Measurements from ENCODE around the gene CYP2J2.
"Not testable (repeated sequence)": the region's sequence is repeated elsewhere in the genome, so short reads cannot be mapped to it uniquely, and the experiment has no call there.

The CYP2J2 gene

GRCh38 chr1:59926381-59927123 is at the start of gene CYP2J2:
Gene CYP2J2, minus strand, starts transcription at chr1:59926773. Its CDS starts 27 bp downstream, at chr1:59926746.
- Mint-ChIP-seq H3K27ac (no peak within 1 kb of the TSS), H3K9me3 (peaks cover 14% of the 10 kb centered on the region), H3K4me1 (peaks cover 18% of the 10 kb centered on the region), H3K27me3 (peaks cover 36% of the 10 kb centered on the region), H3K4me3 (peak within 1 kb of the TSS; percentile 82), H3K36me3 (peaks cover 4% of the 10 kb centered on the region)
- CTCF ChIA-PET = interaction anchor here (1.0 to 3.2 kb wide), 2 partner anchors 20 to 23 kb away, joined by 3 to 12 read pairs; no protein-coding TSS in a partner anchor
- peak; percentile 60 for DNase-seq

- peaks cover 18% of the 10 kb centered on the region for H3K27me3 Mint-ChIP-seq
- H3K4me1 Mint-ChIP-seq = peaks cover 4% of the 10 kb centered on the region
- no peak overlapping the region for H3K27ac Mint-ChIP-seq
- H3K4me3 Mint-ChIP-seq = no peak overlapping the region
- H3K36me3 Mint-ChIP-seq = no peaks in the 10 kb centered on the region
- H3K9me3 Mint-ChIP-seq = no peaks in the 10 kb centered on the region
- CTCF ChIA-PET = interaction anchor here (1.1 to 3.9 kb wide), 3 partner anchors 8 to 792 kb away, joined by 4 to 27 read pairs (median 5); no protein-coding TSS in a partner anchor
- no peak for DNase-seq
Observed at GRCh38 chr1:59973719-59974118, 47.1 kb upstream of the CYP2J2 start.

- H3K36me3 Mint-ChIP-seq = no peaks in the 10 kb centered on the region
- DNase-seq = no peak
- peaks cover 25% of the 10 kb centered on the region for H3K27me3 Mint-ChIP-seq
- no peak overlapping the region for H3K27ac Mint-ChIP-seq
- peaks cover 4% of the 10 kb centered on the region for H3K4me1 Mint-ChIP-seq
- CTCF ChIA-PET = interaction anchor here (1.6 to 2.1 kb wide), 3 partner anchors 7 to 1071 kb away, joined by 3 to 9 read pairs (median 4); no protein-coding TSS in a partner anchor
- no peak overlapping the region for H3K4me3 Mint-ChIP-seq
- no peaks in the 10 kb centered on the region for H3K9me3 Mint-ChIP-seq
Observed at GRCh38 chr1:59972216-59972927, 45.8 kb upstream of the CYP2J2 start.

- no peaks in the 10 kb centered on the region for H3K36me3 Mint-ChIP-seq
- CTCF ChIA-PET = interaction anchor here (0.9 to 2.1 kb wide), 10 partner anchors 8 to 1072 kb away, joined by 3 to 9 read pairs (median 4); no protein-coding TSS in a partner anchor
- no peaks in the 10 kb centered on the region for H3K9me3 Mint-ChIP-seq
- H3K27me3 Mint-ChIP-seq = peaks cover 20% of the 10 kb centered on the region
- DNase-seq = peak; percentile 60
- H3K4me1 Mint-ChIP-seq = peaks cover 4% of the 10 kb centered on the region
- no peak overlapping the region for H3K27ac Mint-ChIP-seq
- no peak overlapping the region for H3K4me3 Mint-ChIP-seq
Observed at GRCh38 chr1:59971464-59971911, 44.9 kb upstream of the CYP2J2 start.

GRCh38 chr1:59969542-59970175 is 43.1 kb upstream of the CYP2J2 start:
- CTCF ChIA-PET = interaction anchor here (0.9 kb wide), 1 partner anchor 12 kb away, joined by 3 read pairs; no protein-coding TSS in a partner anchor
- peaks cover 16% of the 10 kb centered on the region for H3K27me3 Mint-ChIP-seq
- not testable (repeated sequence) for H3K4me3 Mint-ChIP-seq, H3K36me3 Mint-ChIP-seq, H3K9me3 Mint-ChIP-seq, H3K4me1 Mint-ChIP-seq, DNase-seq, H3K27ac Mint-ChIP-seq

- CTCF ChIA-PET = interaction anchor here (0.6 kb wide), 1 partner anchor 47 kb away, joined by 3 read pairs; no protein-coding TSS in a partner anchor
- not testable (repeated sequence) for H3K36me3 Mint-ChIP-seq, H3K4me3 Mint-ChIP-seq, H3K9me3 Mint-ChIP-seq, DNase-seq, H3K27ac Mint-ChIP-seq, H3K4me1 Mint-ChIP-seq
- H3K27me3 Mint-ChIP-seq = peaks cover 16% of the 10 kb centered on the region
Observed at GRCh38 chr1:59968746-59969145, 42.2 kb upstream of the CYP2J2 start.

- Mint-ChIP-seq H3K27ac (no peak overlapping the region), H3K36me3 (no peaks in the 10 kb centered on the region), H3K4me3 (no peak overlapping the region), H3K4me1 (peaks cover 4% of the 10 kb centered on the region), H3K9me3 (no peaks in the 10 kb centered on the region), H3K27me3 (peaks cover 16% of the 10 kb centered on the region)
- CTCF ChIA-PET = interaction anchor here (6.4 kb wide), 1 partner anchor 8 kb away, joined by 27 read pairs; no protein-coding TSS in a partner anchor
- no peak for DNase-seq
Observed at GRCh38 chr1:59967780-59968179, 41.2 kb upstream of the CYP2J2 start.

- no peaks in the 10 kb centered on the region for H3K9me3 Mint-ChIP-seq
- H3K4me3 Mint-ChIP-seq = no peak overlapping the region
- CTCF ChIA-PET = interaction anchor here (0.8 to 6.4 kb wide), 3 partner anchors 9 to 36 kb away, joined by 3 to 27 read pairs (median 7); no protein-coding TSS in a partner anchor
- no peak overlapping the region for H3K27ac Mint-ChIP-seq
- peaks cover 4% of the 10 kb centered on the region for H3K4me1 Mint-ChIP-seq
- H3K36me3 Mint-ChIP-seq = no peaks in the 10 kb centered on the region
- peaks cover 16% of the 10 kb centered on the region for H3K27me3 Mint-ChIP-seq
- DNase-seq = no peak
Observed at GRCh38 chr1:59967141-59967697, 40.6 kb upstream of the CYP2J2 start.

GRCh38 chr1:59952065-59952464 is 25.5 kb upstream of the CYP2J2 start:
- no peaks in the 10 kb centered on the region for H3K9me3 Mint-ChIP-seq
- H3K27me3 Mint-ChIP-seq = peaks cover 11% of the 10 kb centered on the region
- no peak overlapping the region for H3K4me3 Mint-ChIP-seq
- no peak overlapping the region for H3K27ac Mint-ChIP-seq
- CTCF ChIA-PET = no interaction called here
- DNase-seq = no peak
- H3K4me1 Mint-ChIP-seq = no peaks in the 10 kb centered on the region
- H3K36me3 Mint-ChIP-seq = no peaks in the 10 kb centered on the region

GRCh38 chr1:59949648-59950047 is 23.1 kb upstream of the CYP2J2 start:
- H3K4me1 Mint-ChIP-seq = no peaks in the 10 kb centered on the region
- H3K4me3 Mint-ChIP-seq = no peak overlapping the region
- CTCF ChIA-PET = interaction anchor here (1.1 to 4.5 kb wide), 3 partner anchors 10 to 69 kb away, joined by 3 to 81 read pairs (median 7); no protein-coding TSS in a partner anchor
- peaks cover 11% of the 10 kb centered on the region for H3K27me3 Mint-ChIP-seq
- DNase-seq = no peak
- no peak overlapping the region for H3K27ac Mint-ChIP-seq
- no peaks in the 10 kb centered on the region for H3K36me3 Mint-ChIP-seq
- H3K9me3 Mint-ChIP-seq = no peaks in the 10 kb centered on the region

GRCh38 chr1:59948990-59949389 is 22.4 kb upstream of the CYP2J2 start:
- DNase-seq = no peak
- H3K4me3 Mint-ChIP-seq = no peak overlapping the region
- peaks cover 11% of the 10 kb centered on the region for H3K27me3 Mint-ChIP-seq
- no peaks in the 10 kb centered on the region for H3K9me3 Mint-ChIP-seq
- H3K4me1 Mint-ChIP-seq = no peaks in the 10 kb centered on the region
- CTCF ChIA-PET = interaction anchor here (0.8 to 4.5 kb wide), 3 partner anchors 14 to 69 kb away, joined by 3 to 81 read pairs (median 7); no protein-coding TSS in a partner anchor
- H3K36me3 Mint-ChIP-seq = no peaks in the 10 kb centered on the region
- no peak overlapping the region for H3K27ac Mint-ChIP-seq

GRCh38 chr1:59947047-59947938 is 20.7 kb upstream of the CYP2J2 start:
- no peaks in the 10 kb centered on the region for H3K4me1 Mint-ChIP-seq
- no peaks in the 10 kb centered on the region for H3K36me3 Mint-ChIP-seq
- H3K27me3 Mint-ChIP-seq = peaks cover 13% of the 10 kb centered on the region
- no peak overlapping the region for H3K27ac Mint-ChIP-seq
- CTCF ChIA-PET = interaction anchor here (0.7 to 4.5 kb wide), 30 partner anchors 10 to 1209 kb away, joined by 3 to 81 read pairs (median 5); partner anchors contain the start of genes CYP2J2 and HOOK1
- no peaks in the 10 kb centered on the region for H3K9me3 Mint-ChIP-seq
- peak; percentile 66 for DNase-seq
- no peak overlapping the region for H3K4me3 Mint-ChIP-seq

GRCh38 chr1:59945790-59946189 is 19.2 kb upstream of the CYP2J2 start:
- Mint-ChIP-seq H3K36me3 (no peaks in the 10 kb centered on the region), H3K27ac (no peak overlapping the region), H3K9me3 (no peaks in the 10 kb centered on the region), H3K4me1 (no peaks in the 10 kb centered on the region), H3K4me3 (no peak overlapping the region), H3K27me3 (peaks cover 12% of the 10 kb centered on the region)
- DNase-seq = no peak
- CTCF ChIA-PET = interaction anchor here (2.7 to 4.5 kb wide), 3 partner anchors 18 to 65 kb away, joined by 12 to 81 read pairs (median 53); partner anchors contain the start of gene CYP2J2

All from activated naive CD4-positive, alpha-beta T cell treated with anti-CD3 and anti-CD28 coated beads, Interleukin-2, amount 10 ng/mL, durations not matched to agents 7 days and 5 days (primary cell).